Karpas-422 (cell line): ENCODE data around the gene DUOX2. TPM values are rescaled to one million over a fixed set of nuclear protein-coding genes. Genes with fewer than 3 reads are reported as not detected.
A peak's percentile ranks its signal among the peaks of the same experiment; 100 is the strongest.

Source experiments
- DNase-seq: peaks from one replicate; pipeline ENCODE4 v3.0.0-alpha.2; 2015
- H2AFZ ChIP-seq: fragments of 200-600 bp; sonication (generic); 2 replicates; pipeline ENCODE4 v1.6.1; 2014; ENCODE audit warnings: antibody characterized with exemption, low read length, mixed read lengths
- H3K27ac ChIP-seq: fragments of 200-600 bp; sonication (generic); 2 replicates; pipeline ENCODE4 v1.5.1; 2014; ENCODE audit warnings: mild to moderate bottlenecking, low read length, moderate library complexity
- H3K27me3 ChIP-seq: fragments of 200-600 bp; sonication (generic); 2 replicates; pipeline ENCODE4 v1.6.1; 2014; ENCODE audit warnings: low read length, mixed read lengths
- H3K36me3 ChIP-seq: fragments of 200-600 bp; sonication (generic); 2 replicates; pipeline ENCODE4 v1.6.1; 2014; ENCODE audit warnings: low read length, mixed read lengths; ENCODE audit not compliant: insufficient read depth
- H3K4me1 ChIP-seq: fragments of 200-600 bp; sonication (generic); 2 replicates; pipeline ENCODE4 v1.6.1; 2014; ENCODE audit warnings: mild to moderate bottlenecking, low read length, mixed read lengths
- H3K4me2 ChIP-seq: fragments of 200-600 bp; sonication (generic); 2 replicates; pipeline ENCODE4 v1.6.1; 2014; ENCODE audit warnings: low read length, low read depth, mild to moderate bottlenecking; ENCODE audit not compliant: poor library complexity, severe bottlenecking
- H3K4me3 ChIP-seq: fragments of 200-600 bp; sonication (generic); 2 replicates; pipeline ENCODE4 v1.5.1; 2014; ENCODE audit warnings: mild to moderate bottlenecking, antibody characterized with exemption, low read length, mixed read lengths
- H3K79me2 ChIP-seq: fragments of 200-600 bp; sonication (generic); 2 replicates; pipeline ENCODE4 v1.6.1; 2014; ENCODE audit warnings: mild to moderate bottlenecking, low read length, mixed read lengths
- H3K9ac ChIP-seq: fragments of 200-600 bp; sonication (generic); 2 replicates; pipeline ENCODE4 v1.6.0; 2014; ENCODE audit warnings: low read length
- H3K9me2 ChIP-seq: fragments of 200-600 bp; sonication (generic), shearing (Covaris generic); replicated peaks from 2 replicates; pipeline ENCODE4 v1.6.0; 2014; ENCODE audit warnings: mild to moderate bottlenecking, low read length, moderate library complexity; ENCODE audit not compliant: insufficient read depth
- H3K9me3 ChIP-seq: fragments of 300-700, 200-600 bp; sonication (generic); 2 replicates; pipeline ENCODE4 v1.6.1; 2014; ENCODE audit warnings: low read length, mixed read lengths
- H4K20me1 ChIP-seq: fragments of 200-600 bp; sonication (generic); 2 replicates; pipeline ENCODE4 v1.6.1; 2014; ENCODE audit warnings: mild to moderate bottlenecking, antibody characterized with exemption, low read length, low read depth; ENCODE audit not compliant: insufficient read depth
- total RNA-seq: library from RNA; depleted of rRNA; stranded (reverse); fragments of >200 nt; shearing (Covaris generic); gene quantifications from 2 replicates; pipeline ENCODE4 v1.2.3, GENCODE V29; 2014; ENCODE audit warnings: low replicate concordance; rRNA removed

The DUOX2 gene
- 0.07 and 0.45 TPM in 2 replicates for total RNA-seq

DNA sequence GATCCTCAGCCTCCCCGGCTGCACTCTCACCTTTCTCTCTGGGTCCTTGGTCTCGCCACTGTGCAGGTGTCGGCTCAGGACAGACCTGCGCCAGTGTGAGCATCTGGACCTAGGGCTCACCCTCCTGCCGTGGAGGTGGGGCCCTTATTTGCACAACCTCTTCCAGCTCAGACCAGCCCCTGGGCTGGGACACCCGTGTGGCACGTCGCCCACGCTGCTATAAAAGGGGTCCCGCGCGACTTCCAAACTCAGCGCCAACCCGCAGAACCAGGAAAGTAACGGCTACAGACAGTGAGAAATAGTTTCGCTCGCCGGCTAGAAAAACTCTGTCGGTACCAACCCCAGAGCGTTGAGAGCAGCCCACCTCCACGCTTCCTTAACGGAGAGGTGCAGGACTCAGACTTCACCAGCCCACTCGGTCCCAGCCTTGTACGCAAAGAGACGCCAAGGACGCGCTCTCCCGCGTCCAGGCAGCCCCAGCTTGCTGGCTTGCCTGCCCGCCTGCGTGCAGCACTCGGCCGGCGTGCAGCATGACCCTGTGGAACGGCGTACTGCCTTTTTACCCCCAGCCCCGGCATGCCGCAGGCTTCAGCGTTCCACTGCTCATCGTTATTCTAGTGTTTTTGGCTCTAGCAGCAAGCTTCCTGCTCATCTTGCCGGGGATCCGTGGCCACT lies at the start of gene DUOX2, which contains the start of gene DUOXA2:
TSS of gene DUOX2 (minus strand) at position 97 of the 675 bp plus-strand sequence. CDS start 761 bp downstream, outside the sequence.
TSS of gene DUOXA2 (plus strand) at position 251 of the 675 bp plus-strand sequence. CDS start at position 531, 280 bp downstream.
- H3K27me3 ChIP-seq: no peaks in the 10 kb centered on the region
- peak within 1 kb of the TSS; percentile 36 for H3K4me2 ChIP-seq
- H3K4me3 ChIP-seq: peak within 1 kb of the TSS; percentile 37; the same call in 1 of the 2 replicates

DNA sequence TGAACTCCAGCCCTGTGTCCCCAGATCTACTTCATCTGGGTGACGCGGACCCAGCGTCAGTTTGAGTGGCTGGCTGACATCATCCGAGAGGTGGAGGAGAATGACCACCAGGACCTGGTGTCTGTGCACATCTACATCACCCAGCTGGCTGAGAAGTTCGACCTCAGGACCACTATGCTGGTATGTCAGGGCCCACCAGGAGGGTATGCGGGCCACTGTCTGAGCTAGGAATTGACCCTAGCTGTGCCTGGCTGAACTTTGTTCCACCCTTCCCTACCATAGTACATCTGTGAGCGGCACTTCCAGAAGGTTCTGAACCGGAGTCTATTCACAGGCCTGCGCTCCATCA lies 49.5 kb upstream of the DUOX2 start:
- no peak for DNase-seq
- H3K9me3 ChIP-seq: no peaks in the 10 kb centered on the region
- no peaks in the 10 kb centered on the region for H3K27me3 ChIP-seq
- no peaks in the 10 kb centered on the region for H3K79me2 ChIP-seq
- no peak overlapping the region for H3K27ac ChIP-seq
- H3K36me3 ChIP-seq: no peaks in the 10 kb centered on the region; the same call in 1 of the 2 replicates
- H3K9me2 ChIP-seq: no peaks in the 10 kb centered on the region
- no peaks in the 10 kb centered on the region for H4K20me1 ChIP-seq
- peaks cover 24% of the 10 kb centered on the region for H3K4me1 ChIP-seq
- H2AFZ ChIP-seq: no peak overlapping the region
- H3K4me3 ChIP-seq: no peak overlapping the region
- no peak overlapping the region for H3K9ac ChIP-seq
- no peak overlapping the region for H3K4me2 ChIP-seq

More for the DNA sequence above, at the start of gene DUOX2, which contains the start of gene DUOXA2:
- Histone ChIP-seq H3K9me2 (no peaks in the 10 kb centered on the region), H4K20me1 (no peaks in the 10 kb centered on the region), H3K4me1 (peaks cover 9% of the 10 kb centered on the region), H3K9me3 (no peaks in the 10 kb centered on the region), H2AFZ (no peak within 1 kb of the TSS), H3K79me2 (no peaks in the 10 kb centered on the region), H3K36me3 (no peaks in the 10 kb centered on the region), H3K9ac (no peak within 1 kb of the TSS), H3K27ac (no peak within 1 kb of the TSS)
- DNase-seq: no peak

DNA sequence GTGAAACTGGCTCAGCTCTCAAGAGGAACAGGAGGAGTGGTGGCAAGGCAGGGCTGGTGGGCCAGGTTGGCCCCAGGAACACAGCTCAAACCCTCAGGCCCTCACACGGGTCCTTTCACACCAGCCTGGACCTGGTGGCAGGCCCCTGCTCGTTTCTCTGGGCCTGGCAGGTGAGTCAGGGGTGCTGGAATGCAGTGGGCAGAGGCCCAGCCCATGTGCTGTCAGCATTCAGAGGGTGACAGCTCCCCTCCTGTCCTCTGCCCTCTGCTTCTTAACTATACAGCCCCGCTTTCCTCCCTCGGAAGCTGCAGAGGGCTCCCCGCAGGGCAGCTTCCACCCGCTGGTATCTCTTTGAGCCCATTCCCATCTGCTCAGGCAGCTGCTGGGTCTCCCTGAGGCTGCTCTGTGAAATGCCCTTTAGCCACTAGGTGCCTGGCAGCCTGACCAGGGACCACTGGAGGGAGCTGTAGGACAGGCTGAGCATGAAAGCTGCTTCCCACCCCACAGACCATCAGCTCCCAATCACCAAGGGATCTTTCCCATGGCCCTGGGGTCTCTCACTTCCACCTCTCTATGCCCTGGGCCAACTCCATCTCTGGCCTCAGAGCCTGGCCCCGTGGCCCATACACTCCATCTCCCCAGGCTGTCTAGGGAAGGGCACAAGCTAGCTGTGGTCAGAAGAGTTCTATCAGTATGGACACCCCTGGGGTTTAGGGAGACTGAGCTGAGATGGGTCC lies 49.0 kb upstream of the DUOX2 start:
- peak; percentile 89 for DNase-seq
- H3K36me3 ChIP-seq: no peaks in the 10 kb centered on the region; the same call in 1 of the 2 replicates
- no peak overlapping the region for H3K4me2 ChIP-seq
- no peak overlapping the region for H2AFZ ChIP-seq
- H3K4me3 ChIP-seq: no peak overlapping the region
- H3K27ac ChIP-seq: no peak overlapping the region
- peaks cover 18% of the 10 kb centered on the region for H3K4me1 ChIP-seq
- H3K9me3 ChIP-seq: no peaks in the 10 kb centered on the region
- no peaks in the 10 kb centered on the region for H3K9me2 ChIP-seq
- no peak overlapping the region for H3K9ac ChIP-seq
- H3K27me3 ChIP-seq: no peaks in the 10 kb centered on the region
- H4K20me1 ChIP-seq: no peaks in the 10 kb centered on the region
- H3K79me2 ChIP-seq: no peaks in the 10 kb centered on the region

DNA sequence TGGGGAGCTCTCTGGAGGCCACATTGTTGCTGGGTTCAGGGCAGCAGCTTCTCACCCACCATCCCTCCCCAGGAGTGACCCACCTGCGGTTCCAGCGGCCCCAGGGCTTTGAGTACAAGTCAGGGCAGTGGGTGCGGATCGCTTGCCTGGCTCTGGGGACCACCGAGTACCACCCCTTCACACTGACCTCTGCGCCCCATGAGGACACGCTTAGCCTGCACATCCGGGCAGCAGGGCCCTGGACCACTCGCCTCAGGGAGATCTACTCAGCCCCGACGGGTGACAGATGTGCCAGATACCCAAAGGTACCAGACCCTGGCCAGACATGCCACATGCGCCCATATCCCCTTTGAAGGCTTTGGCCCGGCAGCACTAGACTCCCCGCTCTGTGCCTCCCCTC lies 47.7 kb upstream of the DUOX2 start:
- no peak overlapping the region for H3K27ac ChIP-seq
- H3K9me2 ChIP-seq: no peaks in the 10 kb centered on the region
- H3K79me2 ChIP-seq: no peaks in the 10 kb centered on the region
- H3K9me3 ChIP-seq: no peaks in the 10 kb centered on the region
- H3K4me2 ChIP-seq: no peak overlapping the region
- no peak overlapping the region for H3K4me3 ChIP-seq
- no peak overlapping the region for H3K9ac ChIP-seq
- H2AFZ ChIP-seq: no peak overlapping the region
- no peaks in the 10 kb centered on the region for H3K27me3 ChIP-seq
- H4K20me1 ChIP-seq: no peaks in the 10 kb centered on the region
- H3K4me1 ChIP-seq: peaks cover 10% of the 10 kb centered on the region
- no peak for DNase-seq
- no peaks in the 10 kb centered on the region for H3K36me3 ChIP-seq

DNA sequence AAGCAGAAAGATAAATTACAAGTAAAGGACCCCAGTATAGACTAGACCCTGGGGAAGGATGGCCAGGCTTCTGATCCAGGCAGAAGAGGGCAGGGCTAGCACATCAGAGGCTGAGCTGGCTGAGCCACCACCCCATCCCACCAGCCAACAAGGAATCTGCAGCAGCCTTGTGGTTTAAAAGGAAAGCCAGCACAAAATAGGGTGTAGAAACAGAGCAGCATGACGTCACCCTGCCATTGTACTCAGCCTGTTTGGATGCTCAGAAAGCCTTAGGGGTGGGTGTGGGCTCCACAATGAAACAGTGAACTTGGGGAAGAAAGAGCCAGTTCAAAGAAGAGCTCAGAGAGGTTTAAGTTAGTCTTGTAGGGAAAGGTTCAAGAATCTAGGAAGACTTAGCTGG lies 44.0 kb upstream of the DUOX2 start:
- H3K36me3 ChIP-seq: no peaks in the 10 kb centered on the region
- H3K9me3 ChIP-seq: no peaks in the 10 kb centered on the region
- no peaks in the 10 kb centered on the region for H3K79me2 ChIP-seq
- no peak for DNase-seq
- peaks cover 5% of the 10 kb centered on the region; the same call in 1 of the 2 replicates for H3K4me1 ChIP-seq
- no peak overlapping the region for H3K4me3 ChIP-seq
- H2AFZ ChIP-seq: no peak overlapping the region
- no peak overlapping the region for H3K9ac ChIP-seq
- H4K20me1 ChIP-seq: no peaks in the 10 kb centered on the region
- H3K9me2 ChIP-seq: no peaks in the 10 kb centered on the region
- H3K4me2 ChIP-seq: no peak overlapping the region
- no peak overlapping the region for H3K27ac ChIP-seq
- H3K27me3 ChIP-seq: no peaks in the 10 kb centered on the region

DNA sequence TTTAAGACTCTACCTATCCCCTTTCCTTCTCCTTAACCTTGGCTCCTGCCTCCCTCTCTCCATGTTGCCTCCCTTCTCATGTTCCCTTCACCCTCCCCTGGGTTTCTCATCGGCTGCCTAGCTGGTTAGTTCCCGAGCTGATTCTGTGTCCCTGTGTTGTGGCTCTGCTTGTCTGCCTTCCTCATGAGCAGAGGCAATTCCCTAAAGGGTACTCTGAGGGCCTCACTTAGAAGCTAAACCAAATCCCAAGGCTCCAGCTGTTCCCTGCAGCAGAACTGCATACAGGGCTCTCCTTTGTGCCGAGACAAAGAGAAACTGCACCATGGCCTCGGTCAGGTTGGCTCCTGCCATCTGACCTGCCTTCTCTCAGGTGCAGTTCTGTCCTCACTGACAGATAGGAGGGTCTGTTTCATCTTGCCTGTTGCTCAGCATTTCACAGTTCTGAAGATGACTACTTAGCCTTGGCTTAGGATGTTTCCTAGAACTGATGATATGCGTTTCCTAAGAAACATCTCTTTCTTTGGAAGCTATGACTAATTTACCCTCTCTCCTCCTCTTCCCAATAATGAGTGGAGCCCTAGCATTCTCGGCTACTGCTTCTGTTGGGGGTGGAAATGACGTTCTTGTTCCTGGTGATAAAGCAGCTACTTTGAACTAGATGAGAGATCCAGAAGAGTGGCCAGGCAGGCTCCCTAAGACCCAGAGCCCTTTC lies 42.9 kb upstream of the DUOX2 start:
- Histone ChIP-seq H3K4me1 (peaks cover 5% of the 10 kb centered on the region; the same call in 1 of the 2 replicates), H3K9me3 (no peaks in the 10 kb centered on the region), H3K9ac (no peak overlapping the region), H3K79me2 (no peaks in the 10 kb centered on the region), H3K27me3 (no peaks in the 10 kb centered on the region), H2AFZ (no peak overlapping the region), H4K20me1 (no peaks in the 10 kb centered on the region), H3K27ac (no peak overlapping the region), H3K4me2 (no peak overlapping the region), H3K9me2 (no peaks in the 10 kb centered on the region), H3K36me3 (no peaks in the 10 kb centered on the region), H3K4me3 (no peak overlapping the region)
- DNase-seq: no peak

DNA sequence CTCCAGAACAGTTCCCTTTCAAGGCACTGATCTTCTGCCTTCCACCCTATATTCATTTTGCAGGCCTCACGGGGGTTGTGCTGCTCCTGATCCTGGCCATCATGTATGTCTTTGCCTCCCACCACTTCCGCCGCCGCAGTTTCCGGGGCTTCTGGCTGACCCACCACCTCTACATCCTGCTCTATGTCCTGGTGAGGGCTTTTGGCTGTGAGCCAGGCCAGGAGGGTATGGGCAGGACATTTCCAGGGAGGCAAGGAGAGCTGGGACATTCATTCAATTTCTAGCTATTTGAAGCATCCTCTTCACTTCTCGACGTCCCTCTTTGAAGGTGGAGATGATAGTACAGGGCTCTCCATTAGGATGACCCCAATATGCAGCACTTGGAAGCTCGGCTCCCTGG lies 41.8 kb upstream of the DUOX2 start:
- Histone ChIP-seq H2AFZ (no peak overlapping the region), H3K27ac (no peak overlapping the region), H3K4me3 (no peak overlapping the region)

More for the DNA sequence above, 41.8 kb upstream of the DUOX2 start:
- peaks cover 5% of the 10 kb centered on the region; the same call in 1 of the 2 replicates for H3K4me1 ChIP-seq
- no peaks in the 10 kb centered on the region for H3K9me2 ChIP-seq
- no peak overlapping the region for H3K4me2 ChIP-seq
- no peaks in the 10 kb centered on the region for H4K20me1 ChIP-seq
- no peak overlapping the region for H3K9ac ChIP-seq
- no peaks in the 10 kb centered on the region for H3K36me3 ChIP-seq
- no peaks in the 10 kb centered on the region for H3K27me3 ChIP-seq
- DNase-seq: no peak
- H3K79me2 ChIP-seq: no peaks in the 10 kb centered on the region
- H3K9me3 ChIP-seq: no peaks in the 10 kb centered on the region
